Activated CD4-positive, alpha-beta T cell treated with anti-CD3 and anti-CD28 coated beads, Interleukin-10, Interleukin-2, amounts not matched to agents 100 ng/mL and 50 ng/mL, durations not matched to agents 16 hours and 8 hours (primary cell): ENCODE data around the gene BLOC1S3.

ENCODE experiments used
- DNase-seq: peaks from one replicate; pipeline ENCODE4 v3.0.0-alpha.2; 2020

The BLOC1S3 gene, protein sequence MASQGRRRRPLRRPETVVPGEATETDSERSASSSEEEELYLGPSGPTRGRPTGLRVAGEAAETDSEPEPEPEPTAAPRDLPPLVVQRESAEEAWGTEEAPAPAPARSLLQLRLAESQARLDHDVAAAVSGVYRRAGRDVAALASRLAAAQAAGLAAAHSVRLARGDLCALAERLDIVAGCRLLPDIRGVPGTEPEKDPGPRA

DNA sequence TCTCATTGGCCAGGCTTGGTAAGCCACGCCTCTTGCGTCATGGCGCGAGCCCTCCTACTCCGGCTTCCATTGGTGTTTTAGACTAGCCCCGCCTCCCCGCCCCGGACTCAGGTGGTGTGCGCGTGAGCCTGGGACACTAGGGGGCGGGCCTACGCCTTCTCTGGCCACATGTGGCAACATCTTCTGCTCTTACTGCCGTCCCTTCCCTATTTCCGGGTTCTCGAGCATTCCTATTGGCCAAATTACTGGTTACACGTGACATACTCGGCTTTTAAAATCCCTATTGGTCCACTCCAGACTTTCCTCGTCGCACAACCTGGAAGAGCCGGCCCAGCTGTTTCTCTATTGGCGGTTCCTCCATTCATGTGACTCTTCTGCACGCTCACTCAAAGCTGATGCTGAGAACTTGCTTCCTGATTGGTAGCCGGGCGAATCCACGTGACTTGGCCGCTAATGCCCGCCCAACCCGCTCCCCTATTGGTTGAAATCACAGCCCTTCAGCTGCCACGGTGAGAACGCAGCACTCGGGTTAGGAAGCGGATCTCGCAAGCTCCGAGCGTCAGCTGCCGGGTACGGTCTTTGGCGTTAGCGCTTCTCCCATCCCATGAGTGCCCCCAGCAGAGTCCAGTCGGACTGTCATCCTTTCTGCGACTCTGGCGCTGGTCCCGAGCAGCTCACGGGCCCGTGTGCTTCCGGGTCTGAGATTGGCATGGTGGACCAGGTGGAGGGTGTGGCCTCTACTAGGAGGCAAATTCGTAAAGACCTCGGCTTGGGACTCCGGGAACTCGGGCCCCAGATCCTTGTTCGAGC is at the start of gene BLOC1S3:
TSS of gene BLOC1S3 (plus strand) at position 523 of the 810 bp plus-strand sequence. CDS start 513 bp downstream, outside the sequence.
- peak; percentile 100 for DNase-seq

DNA sequence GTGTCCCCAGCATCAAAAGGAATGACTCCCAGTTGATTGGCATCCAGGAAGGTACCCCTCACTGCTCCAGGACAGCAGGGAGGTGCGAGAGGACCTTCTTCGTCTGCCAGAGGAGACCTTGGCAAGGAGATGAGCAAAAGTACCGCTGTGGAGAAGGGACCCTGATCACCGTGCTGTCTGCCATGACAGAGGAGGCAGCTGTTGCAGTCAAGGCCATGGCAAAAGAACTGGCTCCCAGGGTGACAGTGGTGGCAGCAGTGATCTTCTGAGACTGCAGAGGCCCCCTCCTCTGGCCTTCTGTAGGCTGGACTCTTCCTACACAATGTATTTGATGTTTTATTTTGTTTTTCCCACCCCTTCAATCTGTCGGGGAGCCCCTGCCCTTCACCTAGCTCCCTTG is 49.8 kb upstream of the BLOC1S3 start:
- no peak for DNase-seq

DNA sequence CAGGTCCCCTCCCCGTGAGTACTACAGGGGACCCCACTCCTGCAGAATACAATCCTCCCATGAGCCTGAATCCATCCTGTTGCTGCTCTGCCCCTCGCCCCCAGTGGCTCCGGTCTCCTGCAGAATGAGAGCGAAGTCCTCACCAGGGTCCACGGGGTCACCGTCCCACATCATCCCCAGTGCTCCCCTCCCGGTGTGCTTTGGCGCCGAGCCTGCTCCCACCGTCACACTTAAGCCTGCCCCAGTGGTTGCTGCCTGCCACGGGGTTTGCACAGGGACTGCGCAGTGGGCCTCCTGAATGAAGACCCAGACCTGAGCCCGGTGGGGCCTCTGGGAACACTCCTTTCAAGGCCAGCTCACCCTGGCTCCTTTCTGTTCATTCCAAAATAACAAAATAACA is 48.3 kb upstream of the BLOC1S3 start:
- no peak for DNase-seq

DNA sequence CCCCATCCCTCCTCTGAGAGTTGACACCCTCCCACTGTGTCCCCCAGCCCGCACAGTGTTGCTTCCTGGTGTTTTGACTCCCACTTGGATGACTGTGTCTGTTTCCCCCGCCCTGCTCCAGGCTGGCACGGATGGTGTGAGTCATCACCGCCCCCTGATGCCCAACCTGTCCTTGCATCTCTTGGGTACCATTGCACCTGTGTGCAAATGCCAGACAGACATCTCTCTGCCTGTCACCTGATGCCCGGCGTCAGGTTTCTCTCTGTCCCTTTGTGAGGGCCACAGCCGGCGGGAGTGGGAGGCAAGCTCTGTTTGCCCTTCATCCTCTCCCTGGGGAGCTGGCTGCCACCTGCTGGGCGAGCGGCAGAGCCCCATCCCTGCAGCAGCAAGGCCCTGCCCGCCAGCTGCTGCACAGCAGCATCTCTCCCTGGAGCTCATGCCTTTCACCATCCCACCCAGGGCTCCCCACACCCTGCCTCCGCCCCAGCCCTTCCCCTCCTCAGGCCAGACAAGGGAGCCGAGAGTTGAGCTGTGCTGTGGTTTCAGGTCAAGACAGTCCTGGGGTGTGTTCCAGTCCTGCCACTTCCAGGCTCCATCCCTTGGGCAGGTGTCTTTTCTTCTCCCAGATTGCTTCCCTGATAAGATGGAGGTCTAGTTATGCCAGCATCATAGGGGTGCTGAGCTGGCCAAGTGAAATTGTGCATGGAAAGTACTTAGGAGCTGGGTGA is 47.5 kb upstream of the BLOC1S3 start:
- no peak for DNase-seq

DNA sequence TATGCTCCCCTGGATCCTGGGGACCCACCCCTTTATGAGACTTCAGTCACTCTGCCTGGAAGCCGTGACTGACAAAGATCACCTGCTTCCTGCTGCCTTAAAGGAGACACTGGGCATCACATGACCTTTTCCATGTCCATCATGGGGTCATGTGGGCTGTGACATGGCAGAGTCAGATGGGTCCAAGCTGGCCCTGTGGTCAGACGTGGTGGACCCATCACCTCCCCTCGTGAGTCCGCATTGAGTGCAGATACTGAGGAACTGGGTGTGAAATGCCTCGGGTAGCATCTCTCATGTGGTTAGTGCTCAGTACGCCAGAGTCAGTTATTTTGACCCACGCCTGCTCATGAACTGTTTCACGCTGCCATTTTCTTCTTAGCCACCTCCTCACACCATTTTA is 44.9 kb upstream of the BLOC1S3 start:
- no peak for DNase-seq

DNA sequence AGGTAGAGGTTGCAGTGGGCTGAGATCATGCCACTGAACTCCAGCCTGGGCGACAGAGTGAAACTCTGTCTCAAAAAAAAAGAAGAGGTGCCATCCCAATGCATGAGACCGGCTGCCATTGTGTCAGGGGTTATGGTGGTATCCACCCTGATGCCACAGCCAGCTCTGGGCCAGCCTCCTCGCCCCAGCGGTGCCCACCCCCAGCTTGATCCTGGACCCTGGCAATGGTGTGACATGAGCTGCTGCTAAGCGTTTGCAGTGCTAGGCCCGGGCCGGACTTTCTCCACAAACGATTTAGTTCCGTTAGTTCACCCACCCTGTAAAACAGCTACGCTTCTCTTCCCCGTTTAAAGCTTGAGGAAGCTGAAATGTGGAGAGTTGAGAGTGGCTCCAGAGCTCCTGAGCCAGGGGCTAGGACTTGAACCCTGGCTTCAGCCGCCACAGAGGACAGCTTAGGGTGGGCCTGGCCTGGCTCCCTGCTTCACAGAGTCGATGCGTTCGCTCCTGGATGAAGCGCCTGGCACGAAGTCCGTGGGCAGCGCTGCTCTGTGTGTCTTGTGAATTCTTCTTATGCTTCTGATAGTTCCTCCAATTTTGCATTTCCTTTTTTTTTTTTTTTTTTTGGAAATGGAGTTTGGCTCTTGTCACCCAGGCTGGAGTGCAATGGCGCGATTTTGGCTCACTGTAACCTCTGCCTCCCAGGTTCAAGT is 43.3 kb upstream of the BLOC1S3 start:
- DNase-seq, result no peak

DNA sequence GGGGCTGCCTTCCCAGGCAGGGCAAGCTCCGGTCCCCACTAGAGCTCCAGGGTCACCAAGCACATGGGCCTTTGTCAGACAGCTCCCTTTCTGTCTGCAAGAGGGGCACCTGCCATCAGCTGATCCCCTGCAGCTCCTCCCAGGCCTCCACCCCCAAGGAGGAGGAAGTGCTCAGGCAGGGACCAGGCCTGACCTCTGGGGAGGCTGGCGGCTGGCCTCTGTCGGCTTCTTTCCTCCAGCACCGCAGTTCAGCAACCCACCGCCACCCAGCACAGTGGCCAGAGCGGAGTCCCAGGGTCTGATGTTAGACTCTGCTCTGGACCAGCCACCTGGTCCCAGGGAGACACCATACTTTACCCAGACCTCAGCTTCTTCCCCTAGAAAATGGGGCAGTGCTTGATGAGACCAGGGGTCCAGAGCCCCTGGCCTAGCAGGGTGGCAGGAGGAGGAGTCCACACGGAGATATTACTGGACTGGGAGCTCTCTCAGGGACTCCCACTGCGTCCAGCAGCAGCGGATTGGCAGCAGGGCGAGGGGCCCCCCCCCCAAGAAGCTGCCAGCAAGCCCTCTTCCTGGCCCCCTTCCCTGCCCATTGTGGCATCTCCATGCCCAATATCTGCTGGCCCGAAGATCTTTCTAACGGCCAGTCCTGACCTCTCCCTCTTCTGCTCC is 41.9 kb upstream of the BLOC1S3 start:
- no peak for DNase-seq

DNA sequence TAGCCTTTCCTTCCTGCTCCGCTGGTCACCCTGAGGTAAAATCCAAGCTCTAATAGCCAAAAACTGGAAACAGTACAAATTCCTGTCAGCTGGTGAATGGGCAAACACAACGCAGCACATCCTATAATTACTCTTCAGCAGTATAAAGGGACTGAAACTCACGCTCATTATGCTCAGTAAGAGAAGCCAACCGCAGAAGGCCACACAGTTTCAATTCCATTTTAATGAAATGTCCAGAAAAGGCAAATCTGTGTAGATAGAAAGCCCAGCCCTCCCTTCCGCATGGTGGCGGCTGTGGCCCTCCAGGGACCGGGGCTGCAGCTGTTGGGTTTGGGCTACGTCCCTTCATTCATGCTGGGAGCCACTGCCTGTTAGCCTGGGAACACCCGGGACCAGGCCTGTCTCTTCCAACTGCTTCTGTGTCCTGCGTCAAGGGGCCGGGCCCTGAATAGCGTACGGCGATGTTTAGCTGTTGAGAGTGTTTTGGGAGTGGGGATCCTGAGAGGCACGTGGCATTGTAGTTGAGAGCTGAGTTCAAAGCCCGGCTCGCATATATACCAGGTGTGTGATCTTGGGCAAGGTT is 41.3 kb upstream of the BLOC1S3 start:
- no peak for DNase-seq

DNA sequence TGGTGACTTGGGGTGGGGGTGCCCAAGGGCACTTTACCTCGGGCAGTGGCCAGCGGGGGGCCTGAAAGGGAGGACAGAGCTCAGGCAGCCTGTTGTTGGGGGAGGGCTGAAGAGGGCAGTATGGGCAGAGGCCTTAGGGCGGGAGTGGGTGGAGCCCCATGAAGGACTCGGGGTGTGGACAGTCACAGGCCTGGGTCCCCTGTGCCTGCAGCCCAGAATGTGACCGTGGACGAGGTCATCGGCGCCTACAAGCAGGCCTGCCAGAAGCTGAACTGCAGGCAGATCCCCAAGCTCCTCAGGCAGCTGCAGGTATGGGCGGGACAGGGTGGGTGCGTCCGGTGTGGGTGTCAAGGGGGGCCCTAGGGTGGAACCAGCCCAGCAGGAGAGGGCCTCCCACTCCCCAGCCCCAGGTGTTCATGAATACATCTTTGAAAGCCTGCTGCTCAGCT is 40.3 kb upstream of the BLOC1S3 start:
- no peak for DNase-seq

DNA sequence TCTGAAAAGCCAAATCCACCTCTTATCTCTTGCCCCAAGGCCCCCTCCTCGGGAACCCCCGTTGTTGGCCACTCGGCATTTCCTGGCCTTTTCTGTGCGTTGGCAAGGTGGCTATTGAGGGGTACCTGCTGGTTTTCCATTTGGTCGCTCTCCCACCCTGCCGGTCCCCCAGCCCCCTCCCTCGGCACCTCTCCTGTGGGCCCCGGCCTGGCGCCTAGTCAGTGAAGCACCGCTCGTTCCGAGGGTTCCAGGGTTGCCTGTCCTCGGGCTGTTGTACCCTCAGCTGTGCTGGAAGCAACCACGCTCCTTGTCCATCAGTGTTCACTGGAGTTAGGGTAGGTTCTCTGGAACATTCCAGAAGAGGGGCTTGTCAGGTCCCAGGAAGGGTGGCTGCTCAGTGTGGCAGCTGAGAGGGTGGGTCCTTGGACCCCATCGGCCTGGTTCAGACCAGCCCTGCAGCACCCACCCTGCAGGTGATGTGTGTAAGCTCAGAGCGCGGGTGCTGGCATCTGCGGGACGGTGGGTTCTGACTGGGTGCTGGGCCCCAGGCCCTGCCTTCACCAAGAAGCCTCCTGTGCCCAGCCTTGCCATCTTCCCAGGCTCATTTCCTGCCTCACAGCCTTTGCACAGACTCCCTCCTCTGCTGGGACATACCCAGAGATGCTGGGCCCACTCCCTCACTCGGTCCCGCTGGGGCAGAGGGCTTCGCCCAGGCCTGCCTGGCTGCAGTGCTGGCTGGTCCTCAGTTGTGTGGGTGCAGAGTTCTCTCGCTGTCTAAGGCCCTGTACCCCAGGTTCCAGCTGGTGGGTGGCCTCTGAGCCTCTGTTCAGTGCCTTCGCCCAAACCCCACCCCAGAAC is 39.1 kb upstream of the BLOC1S3 start:
- no peak for DNase-seq

DNA sequence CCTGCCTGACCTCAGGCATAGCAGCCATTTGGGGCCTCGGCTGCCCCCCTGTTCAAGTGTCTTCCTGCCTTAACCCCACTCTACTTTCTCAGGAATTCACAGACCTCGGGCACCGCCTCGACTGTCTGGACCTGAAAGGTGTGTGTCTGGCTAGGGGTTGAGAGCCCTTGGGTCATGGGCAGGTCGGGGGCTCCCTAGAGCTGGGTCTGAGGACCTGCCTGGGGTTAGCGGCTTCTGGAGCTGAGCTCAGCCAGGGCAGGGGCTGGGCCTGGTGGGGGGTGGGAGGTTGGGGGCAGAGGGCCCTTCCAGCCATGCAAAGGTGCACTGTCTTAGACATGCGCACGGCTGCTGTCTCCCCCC is 38.5 kb upstream of the BLOC1S3 start:
- no peak for DNase-seq

DNA sequence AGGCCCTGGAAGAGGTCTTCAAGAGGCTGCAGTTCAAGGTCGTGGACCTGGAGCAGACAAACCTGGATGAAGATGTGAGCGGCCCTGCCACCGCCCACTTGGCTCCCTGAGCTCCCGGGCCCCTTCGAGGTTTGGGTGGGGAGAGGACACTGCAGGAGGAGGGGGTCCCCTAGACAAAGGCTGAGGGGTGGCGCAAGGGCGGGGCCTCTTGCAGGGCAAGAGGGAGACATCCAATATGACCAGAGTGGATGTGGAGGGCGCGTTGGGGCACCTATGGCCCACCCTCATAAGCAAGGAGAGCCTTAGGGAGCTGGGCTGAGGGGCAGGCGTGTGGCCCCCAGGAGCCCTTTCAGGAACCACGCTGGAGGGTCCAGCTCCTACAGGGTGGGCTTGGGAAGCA is 38.1 kb upstream of the BLOC1S3 start:
- no peak for DNase-seq

DNA sequence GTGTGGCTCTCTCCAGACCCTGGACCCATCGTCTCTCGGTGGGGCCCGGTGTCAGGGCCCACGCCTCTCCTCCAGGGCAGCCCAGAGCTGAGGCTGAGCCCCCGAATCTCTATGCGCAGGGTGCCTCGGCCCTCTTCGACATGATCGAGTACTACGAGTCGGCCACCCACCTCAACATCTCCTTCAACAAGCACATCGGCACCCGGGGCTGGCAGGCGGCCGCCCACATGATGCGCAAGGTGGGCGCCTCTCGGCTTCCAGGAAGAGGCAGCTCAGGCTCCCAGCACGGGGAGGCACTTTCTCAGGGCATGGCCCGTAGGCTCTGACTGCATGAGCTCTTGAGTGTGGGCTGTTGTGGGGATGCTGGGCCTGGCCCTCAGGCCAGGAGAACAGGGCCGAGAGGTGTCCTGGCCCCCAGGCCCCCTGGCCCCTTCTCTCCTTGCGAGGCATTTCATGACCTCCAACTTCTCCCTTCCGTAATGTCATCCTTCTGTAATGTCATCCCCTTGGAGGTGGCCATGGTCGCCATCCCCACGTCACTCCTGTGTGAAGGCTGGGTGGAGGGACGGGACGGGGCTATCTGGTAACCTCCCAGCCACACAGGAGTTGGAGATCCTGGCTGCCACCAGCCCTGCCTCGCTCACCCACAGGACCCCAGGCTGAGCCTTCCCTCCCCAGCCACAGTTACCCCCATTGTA is 37.2 kb upstream of the BLOC1S3 start:
- no peak for DNase-seq

DNA sequence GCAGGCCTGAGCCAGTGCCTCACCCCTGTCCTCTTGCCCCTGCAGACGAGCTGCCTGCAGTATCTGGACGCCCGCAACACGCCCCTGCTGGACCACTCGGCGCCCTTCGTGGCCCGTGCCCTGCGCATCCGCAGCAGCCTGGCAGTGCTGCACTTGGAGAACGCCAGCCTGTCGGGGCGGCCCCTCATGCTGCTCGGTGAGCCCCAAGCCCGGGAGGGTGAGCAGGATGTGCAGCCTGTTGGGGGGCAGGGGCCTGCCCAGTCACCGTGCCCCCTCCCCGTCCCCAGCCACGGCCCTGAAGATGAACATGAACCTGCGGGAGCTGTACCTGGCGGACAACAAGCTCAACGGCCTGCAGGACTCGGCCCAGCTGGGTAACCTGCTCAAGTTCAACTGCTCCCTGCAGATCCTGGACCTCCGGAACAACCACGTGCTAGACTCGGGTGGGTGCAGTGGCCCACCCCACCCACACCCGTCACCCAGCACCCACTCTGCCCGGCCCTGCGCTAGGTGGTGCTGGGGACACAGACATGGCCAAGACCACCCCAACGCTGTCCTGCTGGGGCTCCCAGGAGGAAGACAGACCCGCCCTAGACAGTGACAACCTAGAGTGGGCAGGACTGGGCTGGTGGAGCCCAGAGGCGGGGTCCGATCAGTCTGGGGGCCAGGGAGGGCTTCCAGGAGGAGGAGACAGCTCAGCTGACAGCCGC is 36.4 kb upstream of the BLOC1S3 start:
- no peak for DNase-seq

DNA sequence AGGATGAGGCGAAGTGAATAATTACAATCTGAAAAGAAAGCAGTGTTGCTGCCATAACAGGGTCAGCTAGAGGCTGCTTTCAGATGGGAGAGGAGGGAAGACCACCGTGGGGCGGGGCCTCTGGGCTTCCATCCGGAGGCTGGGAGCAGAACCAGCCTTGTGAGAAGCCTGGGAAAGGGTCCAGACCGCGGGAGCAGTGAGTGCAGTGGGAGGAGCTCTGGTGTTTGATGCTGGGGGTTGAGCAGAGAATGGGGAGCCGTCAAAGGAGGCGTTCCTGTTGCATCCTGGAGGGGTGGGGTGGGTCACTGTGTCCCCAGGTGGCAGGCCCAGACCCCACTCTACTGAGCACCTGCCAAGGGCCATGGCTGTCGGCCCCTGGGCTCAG is 35.9 kb upstream of the BLOC1S3 start:
- no peak for DNase-seq

DNA sequence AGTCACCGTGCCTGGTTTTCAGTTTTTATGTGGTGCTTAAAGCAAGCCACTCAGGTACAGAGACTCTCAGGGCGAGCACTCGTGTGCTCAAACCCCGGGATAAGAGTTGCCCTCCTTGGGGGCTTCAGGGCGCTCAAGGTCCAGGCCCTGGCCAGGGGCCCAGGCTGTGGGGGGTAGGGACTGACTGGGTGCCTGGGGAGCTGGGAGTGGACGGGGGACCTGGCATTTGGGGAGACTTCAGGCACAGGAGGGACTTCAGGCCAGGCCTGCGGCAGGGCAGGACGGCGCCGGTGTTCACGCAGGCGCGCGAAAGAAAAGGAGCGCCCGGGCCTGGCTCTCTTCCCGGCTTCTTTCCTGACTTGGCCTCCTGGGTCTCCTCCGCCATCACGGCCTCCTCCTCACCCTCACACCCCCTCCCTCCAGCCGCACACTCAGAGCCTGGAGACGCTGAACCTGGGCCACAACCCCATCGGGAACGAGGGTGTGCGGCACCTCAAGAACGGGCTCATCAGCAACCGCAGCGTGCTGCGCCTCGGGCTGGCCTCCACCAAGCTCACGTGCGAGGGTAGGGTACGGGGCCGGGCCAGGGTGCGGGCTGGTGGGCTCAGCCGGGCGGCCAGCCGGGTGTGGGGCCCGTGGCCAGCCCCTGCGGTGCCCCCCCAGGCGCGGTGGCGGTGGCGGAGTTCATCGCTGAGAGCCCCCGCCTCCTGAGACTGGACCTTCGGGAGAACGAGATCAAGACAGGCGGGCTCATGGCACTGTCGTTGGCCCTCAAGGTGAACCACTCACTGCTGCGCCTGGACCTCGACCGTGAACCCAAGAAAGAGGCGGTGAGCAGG is 33.9 kb upstream of the BLOC1S3 start:
- no peak for DNase-seq

DNA sequence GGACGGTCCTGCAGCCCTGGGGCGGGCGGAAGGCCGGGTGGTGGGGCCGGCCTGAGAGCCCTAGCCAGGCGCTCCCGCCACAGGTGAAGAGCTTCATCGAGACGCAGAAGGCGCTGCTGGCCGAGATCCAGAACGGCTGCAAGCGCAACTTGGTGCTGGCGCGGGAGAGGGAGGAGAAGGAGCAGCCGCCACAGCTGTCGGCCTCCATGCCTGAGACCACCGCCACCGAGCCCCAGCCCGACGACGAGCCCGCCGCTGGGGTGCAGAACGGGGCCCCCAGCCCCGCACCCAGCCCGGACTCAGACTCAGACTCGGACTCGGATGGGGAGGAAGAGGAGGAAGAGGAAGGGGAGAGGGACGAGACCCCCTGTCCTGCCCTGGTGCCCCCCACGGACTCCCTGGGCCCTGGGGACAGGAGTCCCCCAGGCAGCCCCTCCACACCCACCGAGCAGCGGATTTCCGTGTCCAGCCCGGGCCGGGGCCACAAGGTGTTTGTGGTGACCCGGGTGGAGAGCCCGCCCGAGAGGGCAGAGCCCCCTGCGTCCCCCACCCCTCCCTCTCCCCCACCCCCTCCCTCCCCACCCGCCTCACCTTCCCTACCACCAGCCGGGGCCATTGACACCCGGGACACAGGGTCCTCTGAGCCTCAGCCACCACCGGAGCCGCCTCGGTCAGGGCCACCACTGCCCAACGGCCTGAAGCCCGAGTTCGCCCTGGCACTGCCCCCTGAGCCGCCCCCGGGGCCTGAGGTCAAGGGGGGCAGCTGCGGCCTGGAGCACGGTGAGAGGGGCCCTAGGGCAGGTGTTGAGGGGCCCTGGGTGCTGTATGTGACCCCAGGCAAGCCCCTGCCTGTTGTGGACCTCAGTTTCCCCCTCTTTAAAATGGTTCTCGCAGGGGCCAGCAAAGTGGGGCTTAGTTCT is 33.1 kb upstream of the BLOC1S3 start:
- no peak for DNase-seq

DNA sequence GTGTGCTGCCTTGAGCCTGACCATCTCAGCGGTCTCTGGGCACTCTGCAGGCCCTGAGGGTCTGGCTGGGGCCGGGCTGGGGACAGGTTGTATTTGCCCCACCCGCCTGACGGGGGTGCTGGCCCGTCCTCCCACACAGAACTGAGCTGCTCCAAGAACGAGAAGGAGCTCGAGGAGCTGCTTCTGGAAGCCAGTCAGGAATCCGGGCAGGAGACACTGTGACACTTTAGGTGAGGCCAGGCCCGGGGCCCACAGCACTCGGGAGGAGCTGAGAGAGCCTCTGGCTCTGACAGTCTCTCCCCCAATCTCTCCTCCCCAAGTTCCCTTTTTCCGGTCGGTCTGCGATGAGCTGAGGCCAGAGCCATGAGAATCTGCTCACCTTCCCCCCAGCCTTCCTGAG is 32.3 kb upstream of the BLOC1S3 start:
- DNase-seq, result no peak
